ENCODE measurements around the gene UFC1.

Gene UFC1

GRCh38 chr1:161196111-161196510 lies 42.3 kb downstream of the UFC1 start:
- DNase-seq: no peak

GRCh38 chr1:161196521-161197451 lies 43.0 kb downstream of the UFC1 start:
- DNase-seq: no peak

- DNase-seq: no peak
Measured at GRCh38 chr1:161197560-161198193, 43.9 kb downstream of the UFC1 start.

DNA sequence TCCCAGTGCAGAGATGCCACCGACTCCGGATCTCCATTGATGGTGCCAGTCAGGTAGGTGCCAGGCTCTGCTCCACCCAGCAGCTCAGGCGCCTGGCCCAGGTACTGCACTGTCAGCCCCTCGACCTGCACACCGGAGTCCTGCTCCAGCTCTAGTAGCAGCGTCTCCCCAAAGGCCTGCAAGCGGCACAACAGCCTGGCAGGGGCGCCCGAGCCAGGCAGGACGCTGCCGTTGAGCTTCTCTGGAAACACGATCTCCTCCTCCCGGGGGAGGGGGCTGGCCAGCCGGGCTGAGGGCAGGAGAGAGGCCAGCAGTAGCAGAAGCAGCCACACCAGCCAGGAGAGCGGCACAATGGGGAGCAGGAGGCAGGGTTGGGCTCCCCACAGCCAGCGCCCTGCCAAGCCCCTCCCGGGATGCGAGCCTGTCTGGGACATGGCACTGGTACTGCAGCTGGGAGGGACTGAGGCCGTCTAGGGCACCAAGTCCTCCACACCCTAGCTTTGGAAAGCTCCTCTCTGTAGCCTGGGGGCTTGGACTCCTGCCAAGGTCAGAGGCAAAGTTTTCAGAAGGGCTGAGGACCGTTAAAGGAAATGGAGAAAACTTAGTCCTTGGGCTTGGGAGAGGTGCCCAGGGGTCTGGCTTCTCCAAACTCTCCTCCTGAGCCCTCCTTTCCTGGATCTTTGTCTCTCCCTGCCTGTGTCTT lies 44.6 kb downstream of the UFC1 start:
- no peak for DNase-seq

DNA sequence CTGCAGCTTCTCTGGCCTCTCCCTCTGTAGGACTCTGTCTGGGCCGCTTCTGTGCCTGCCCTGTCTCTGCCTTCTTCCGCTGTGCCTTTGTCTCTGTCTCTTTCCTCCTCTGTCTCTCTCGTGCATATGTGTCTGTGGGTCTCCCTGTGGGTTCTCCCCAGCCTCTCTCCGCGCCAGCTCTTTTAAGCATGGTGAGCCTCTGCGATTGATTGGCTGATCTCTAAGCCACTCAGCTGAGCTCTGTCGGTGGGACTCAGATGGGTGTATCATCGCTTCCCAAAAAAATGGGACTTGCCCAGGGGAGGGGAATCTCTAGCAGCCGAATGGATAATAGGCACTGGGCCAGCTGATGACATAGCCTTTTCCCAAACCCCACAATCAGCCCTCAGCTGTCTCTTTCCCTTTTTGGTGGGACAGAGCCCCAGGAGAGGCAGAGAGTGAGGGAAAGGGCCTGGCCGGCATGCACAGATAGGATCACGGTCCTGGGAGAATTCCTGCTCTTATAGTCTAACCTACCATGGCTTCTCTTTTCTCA lies 45.2 kb downstream of the UFC1 start, which contains the start of gene ADAMTS4:
TSS of gene ADAMTS4 (minus strand) at position 158 of the 535 bp plus-strand sequence. CDS start 427 bp downstream, outside the sequence.
- DNase-seq: no peak

GRCh38 chr1:161199506-161200139 lies 45.8 kb downstream of the UFC1 start:
- no peak for DNase-seq

- peak; percentile 75 for DNase-seq
Measured at GRCh38 chr1:161200421-161200991, 46.7 kb downstream of the UFC1 start.

GRCh38 chr1:161200992-161201835 lies 47.4 kb downstream of the UFC1 start:
- no peak for DNase-seq

GRCh38 chr1:161201836-161202712 lies 48.3 kb downstream of the UFC1 start, which contains the start of gene NDUFS2:
TSS of gene NDUFS2 (plus strand) at chr1:161202367. CDS start at chr1:161202386, 19 bp downstream.
- DNase-seq: peak; percentile 93

DNA sequence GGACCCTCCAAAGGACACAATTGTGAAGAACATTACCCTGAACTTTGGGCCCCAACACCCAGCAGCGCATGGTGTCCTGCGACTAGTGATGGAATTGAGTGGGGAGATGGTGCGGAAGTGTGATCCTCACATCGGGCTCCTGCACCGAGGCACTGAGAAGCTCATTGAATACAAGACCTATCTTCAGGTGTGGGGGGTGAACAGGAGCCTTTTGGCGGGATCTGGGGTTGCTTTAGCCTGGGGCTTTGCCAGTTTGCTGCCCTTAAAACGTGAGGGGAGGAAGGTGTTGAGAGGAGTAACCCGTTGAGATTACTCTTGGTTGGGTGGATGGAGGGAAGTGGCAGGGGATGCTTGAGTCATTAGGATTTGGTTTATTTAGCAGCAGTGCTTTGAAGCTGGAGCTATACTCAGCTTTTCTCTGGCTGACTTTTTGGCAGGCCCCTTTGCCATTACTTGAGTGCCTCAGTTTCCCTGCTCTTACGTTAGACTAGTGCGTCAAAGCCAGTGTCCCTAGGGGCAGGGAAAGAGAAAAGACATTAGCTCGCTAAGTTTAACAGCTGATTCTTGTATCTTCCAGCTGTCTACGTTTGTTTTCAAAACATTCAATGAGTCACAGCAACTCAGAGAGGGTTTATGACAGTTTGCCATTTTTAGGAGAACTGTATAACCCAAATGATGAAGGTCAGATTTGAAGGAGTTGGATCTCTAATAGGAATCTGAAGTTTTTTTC lies 52.8 kb downstream of the UFC1 start:
- no peak for DNase-seq

GRCh38 chr1:161207173-161207572 lies 53.4 kb downstream of the UFC1 start:
- no peak for DNase-seq
